OCI-LY3 (cell line): ENCODE data around the gene DCAF4.
"Not testable (repeated sequence)": the region's sequence is repeated elsewhere in the genome, so short reads cannot be mapped to it uniquely, and the experiment has no call there.

Source experiments
- H2AFZ ChIP-seq: fragments of 200-600, 300-600 bp; shearing (Covaris generic); 2 replicates; pipeline ENCODE4 v1.6.0; 2014; ENCODE audit warnings: antibody characterized with exemption, low read depth, low read length
- H3K27ac ChIP-seq: fragments of 200-600, 300-600 bp; sonication (generic); 2 replicates; pipeline ENCODE4 v1.5.1; 2014; ENCODE audit warnings: mild to moderate bottlenecking, low read length, moderate library complexity, mixed read lengths
- H3K27me3 ChIP-seq: fragments of 200-600, 300-600 bp; sonication (generic); 2 replicates; pipeline ENCODE4 v1.6.1; 2014; ENCODE audit warnings: low read depth, low read length, mixed read lengths
- H3K36me3 ChIP-seq: fragments of 200-600, 300-600 bp; sonication (generic); replicated peaks from 2 replicates; pipeline ENCODE3; 2014; ENCODE audit warnings: low read depth, low read length, mixed read lengths
- H3K4me1 ChIP-seq: fragments of 300-600, 200-600 bp; sonication (generic); 2 replicates; pipeline ENCODE4 v1.6.1; 2014; ENCODE audit warnings: low read length, mixed read lengths
- H3K4me2 ChIP-seq: fragments of 200-600, 300-600 bp; sonication (generic); 2 replicates; pipeline ENCODE4 v1.6.1; 2014; ENCODE audit warnings: low read length, mixed read lengths
- H3K4me3 ChIP-seq: fragments of 300-600, 200-600 bp; sonication (generic); 2 replicates; pipeline ENCODE4 v1.5.1; 2014; ENCODE audit warnings: antibody characterized with exemption, mild to moderate bottlenecking, low read length, moderate library complexity
- H3K79me2 ChIP-seq: fragments of 300-600, 200-600 bp; shearing (Covaris generic); 2 replicates; pipeline ENCODE4 v1.6.1; 2014; ENCODE audit warnings: mild to moderate bottlenecking, low read length, mixed read lengths
- H3K9ac ChIP-seq: fragments of 300-600, 200-600 bp; shearing (Covaris generic); 2 replicates; pipeline ENCODE4 v1.6.0; 2014; ENCODE audit warnings: mild to moderate bottlenecking, low read length, moderate library complexity
- H3K9me3 ChIP-seq: fragments of 200-600, 300-600 bp; shearing (Covaris generic); 2 replicates; pipeline ENCODE4 v1.6.1; 2014; ENCODE audit warnings: low read length, mixed read lengths; ENCODE audit not compliant: insufficient read depth
- H4K20me1 ChIP-seq: fragments of 200-600, 300-600 bp; sonication (generic); 2 replicates; pipeline ENCODE4 v1.6.1; 2016; ENCODE audit warnings: low read length, mixed read lengths; ENCODE audit not compliant: insufficient read depth
- EZH2phosphoT487 ChIP-seq: fragments of 200-600 bp; shearing (Covaris generic); IDR thresholded peaks from 2 replicates; pipeline ENCODE4 v1.6.1; 2018; ENCODE audit warnings: antibody characterized with exemption, mixed run types, low read depth
- TF ChIP-seq, protein P1 (sequence below): fragments of 200-600, 300-600 bp; sonication (generic); IDR thresholded peaks from 2 replicates; pipeline ENCODE4 v1.5.1; 2014; ENCODE audit warnings: antibody characterized with exemption, low read length, low read depth

The DCAF4 gene

DNA sequence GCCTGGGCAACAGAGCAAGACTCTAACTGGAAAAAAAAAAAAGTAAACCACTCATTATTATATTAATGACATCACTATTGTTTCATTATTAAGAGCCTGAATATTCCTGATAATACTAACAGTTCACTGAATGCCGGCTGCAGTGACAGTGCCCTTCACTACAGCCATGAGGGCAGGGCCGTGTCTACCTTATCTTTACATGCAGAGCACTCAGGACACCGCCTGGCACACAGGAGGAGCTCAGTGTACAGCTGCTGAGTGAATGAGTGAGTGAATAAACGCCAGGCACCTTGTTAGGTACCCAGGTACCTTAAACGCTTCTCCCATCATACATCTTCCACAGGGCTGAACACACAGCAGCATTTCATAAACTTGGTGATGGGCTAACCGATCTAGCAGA lies 77.4 kb downstream of the DCAF4 start:
- Histone ChIP-seq H2AFZ (no peak overlapping the region), H4K20me1 (no peaks in the 10 kb centered on the region; the same call in 1 of the 2 replicates), H3K36me3 (peaks cover 3% of the 10 kb centered on the region), H3K9me3 (no peaks in the 10 kb centered on the region), H3K27me3 (no peaks in the 10 kb centered on the region), H3K27ac (no peak overlapping the region), H3K9ac (no peak overlapping the region), H3K79me2 (no peaks in the 10 kb centered on the region), H3K4me2 (no peak overlapping the region), H3K4me1 (peaks cover 6% of the 10 kb centered on the region; the same call in 1 of the 2 replicates), H3K4me3 (no peak overlapping the region)
- TF ChIP-seq, protein P1, sequence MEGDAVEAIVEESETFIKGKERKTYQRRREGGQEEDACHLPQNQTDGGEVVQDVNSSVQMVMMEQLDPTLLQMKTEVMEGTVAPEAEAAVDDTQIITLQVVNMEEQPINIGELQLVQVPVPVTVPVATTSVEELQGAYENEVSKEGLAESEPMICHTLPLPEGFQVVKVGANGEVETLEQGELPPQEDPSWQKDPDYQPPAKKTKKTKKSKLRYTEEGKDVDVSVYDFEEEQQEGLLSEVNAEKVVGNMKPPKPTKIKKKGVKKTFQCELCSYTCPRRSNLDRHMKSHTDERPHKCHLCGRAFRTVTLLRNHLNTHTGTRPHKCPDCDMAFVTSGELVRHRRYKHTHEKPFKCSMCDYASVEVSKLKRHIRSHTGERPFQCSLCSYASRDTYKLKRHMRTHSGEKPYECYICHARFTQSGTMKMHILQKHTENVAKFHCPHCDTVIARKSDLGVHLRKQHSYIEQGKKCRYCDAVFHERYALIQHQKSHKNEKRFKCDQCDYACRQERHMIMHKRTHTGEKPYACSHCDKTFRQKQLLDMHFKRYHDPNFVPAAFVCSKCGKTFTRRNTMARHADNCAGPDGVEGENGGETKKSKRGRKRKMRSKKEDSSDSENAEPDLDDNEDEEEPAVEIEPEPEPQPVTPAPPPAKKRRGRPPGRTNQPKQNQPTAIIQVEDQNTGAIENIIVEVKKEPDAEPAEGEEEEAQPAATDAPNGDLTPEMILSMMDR, result no peak
- no peak for TF ChIP-seq EZH2phosphoT487

DNA sequence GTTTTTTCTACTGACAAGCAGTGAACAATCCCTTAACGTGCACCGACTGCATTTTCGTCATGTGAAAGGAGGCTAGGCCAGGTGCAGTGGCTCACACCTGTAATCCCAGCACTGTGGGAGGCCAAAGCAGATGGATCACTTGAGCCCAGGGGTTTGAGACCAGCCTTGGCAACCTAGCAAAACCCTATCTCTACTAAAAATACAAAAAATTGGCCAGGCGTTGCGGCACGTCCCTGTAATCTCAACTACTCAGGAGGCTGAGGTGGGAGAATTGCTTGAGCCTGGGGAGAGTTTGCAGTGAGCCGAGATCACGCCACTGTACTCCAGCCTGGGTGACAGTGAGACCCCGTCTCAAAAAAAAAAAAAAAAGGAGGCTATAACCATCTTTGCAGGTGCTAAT lies 78.4 kb downstream of the DCAF4 start:
- not testable (repeated sequence) for H3K36me3 ChIP-seq, H4K20me1 ChIP-seq, H3K79me2 ChIP-seq, H3K9ac ChIP-seq, H3K4me1 ChIP-seq, H2AFZ ChIP-seq, H3K4me2 ChIP-seq, H3K27ac ChIP-seq, H3K4me3 ChIP-seq, H3K27me3 ChIP-seq, H3K9me3 ChIP-seq

GRCh38 chr14:73007835-73008234 lies 81.6 kb downstream of the DCAF4 start:
- no peak overlapping the region for H3K4me3 ChIP-seq
- no peaks in the 10 kb centered on the region for H3K4me1 ChIP-seq
- H3K36me3 ChIP-seq, result peaks cover 9% of the 10 kb centered on the region
- H3K9me3 ChIP-seq, result no peaks in the 10 kb centered on the region
- H3K27ac ChIP-seq, result no peak overlapping the region
- no peaks in the 10 kb centered on the region for H3K27me3 ChIP-seq
- no peak overlapping the region for H3K4me2 ChIP-seq
- no peak overlapping the region for H2AFZ ChIP-seq
- H4K20me1 ChIP-seq, result no peaks in the 10 kb centered on the region; the same call in 1 of the 2 replicates
- no peak for TF ChIP-seq EZH2phosphoT487
- TF ChIP-seq, protein P1, result no peak
- no peaks in the 10 kb centered on the region for H3K79me2 ChIP-seq
- H3K9ac ChIP-seq, result no peak overlapping the region

- Histone ChIP-seq H3K4me3 (no peak overlapping the region), H4K20me1 (no peaks in the 10 kb centered on the region; the same call in 1 of the 2 replicates), H3K9me3 (no peaks in the 10 kb centered on the region), H3K9ac (no peak overlapping the region), H2AFZ (no peak overlapping the region), H3K36me3 (peaks cover 9% of the 10 kb centered on the region), H3K27me3 (no peaks in the 10 kb centered on the region), H3K4me2 (no peak overlapping the region), H3K4me1 (no peaks in the 10 kb centered on the region), H3K79me2 (no peaks in the 10 kb centered on the region), H3K27ac (no peak overlapping the region)
- TF ChIP-seq EZH2phosphoT487, result no peak
- TF ChIP-seq, protein P1, result no peak
Measured at GRCh38 chr14:73008501-73008900, 82.2 kb downstream of the DCAF4 start.
